NT2/D1 (cell line): Measurements from ENCODE around the gene TREH.

Experiments used
- YY1 ChIP-seq: IDR thresholded peaks from 2 replicates; pipeline ENCODE4 v1.6.1; 2011; ENCODE audit not compliant: insufficient read length, insufficient read depth
- ZNF274 ChIP-seq: IDR thresholded peaks from 2 replicates; pipeline ENCODE4 v1.6.1; 2011; ENCODE audit warnings: mild to moderate bottlenecking, low read depth, low read length

- TF ChIP-seq ZNF274 (no peak), YY1 (no peak)
Measured at GRCh38 chr11:118663381-118663780, 16.1 kb downstream of the TREH start.
